Nephron progenitor cell (in vitro differentiated cells): ENCODE data around the gene SLC35C1.
"Not testable (repeated sequence)": the region's sequence is repeated elsewhere in the genome, so short reads cannot be mapped to it uniquely, and the experiment has no call there.

Source experiments
- DNase-seq: peaks from one replicate; pipeline ENCODE4 v3.0.0; 2021
- H3K27ac Mint-ChIP-seq: 2 replicates; pipeline ENCODE4 v1.8.0; 2021; ENCODE audit warnings: mild to moderate bottlenecking, moderate library complexity, mixed read lengths
- H3K27me3 Mint-ChIP-seq: 2 replicates; pipeline ENCODE4 v1.8.0; 2021; ENCODE audit warnings: mild to moderate bottlenecking, low read depth, mixed read lengths; ENCODE audit not compliant: poor library complexity
- H3K36me3 Mint-ChIP-seq: 2 replicates; pipeline ENCODE4 v1.8.0; 2021; ENCODE audit warnings: low read depth, mixed read lengths
- H3K4me1 Mint-ChIP-seq: 2 replicates; pipeline ENCODE4 v1.8.0; 2021; ENCODE audit warnings: mixed read lengths
- H3K4me3 Mint-ChIP-seq: 2 replicates; pipeline ENCODE4 v1.8.0; 2021; ENCODE audit warnings: mild to moderate bottlenecking, moderate library complexity, mixed read lengths
- H3K9me3 Mint-ChIP-seq: 2 replicates; pipeline ENCODE4 v1.8.0; 2021; ENCODE audit warnings: mild to moderate bottlenecking, moderate library complexity, mixed read lengths
- TF ChIP-seq, protein P1 (sequence below): fragments of 200-600 bp; sonication (generic); IDR thresholded peaks from 2 replicates; pipeline ENCODE4 v1.5.0; 2021; ENCODE audit warnings: antibody characterized with exemption

SLC35C1 gene

GRCh38 chr11:45818961-45819605, 14.1 kb downstream of the SLC35C1 start:
- peaks cover 15% of the 10 kb centered on the region for H3K4me1 Mint-ChIP-seq
- no peaks in the 10 kb centered on the region for H3K36me3 Mint-ChIP-seq
- no peak overlapping the region for H3K27ac Mint-ChIP-seq
- no peak for DNase-seq
- no peaks in the 10 kb centered on the region for H3K9me3 Mint-ChIP-seq
- no peaks in the 10 kb centered on the region for H3K27me3 Mint-ChIP-seq
- TF ChIP-seq, protein P1, sequence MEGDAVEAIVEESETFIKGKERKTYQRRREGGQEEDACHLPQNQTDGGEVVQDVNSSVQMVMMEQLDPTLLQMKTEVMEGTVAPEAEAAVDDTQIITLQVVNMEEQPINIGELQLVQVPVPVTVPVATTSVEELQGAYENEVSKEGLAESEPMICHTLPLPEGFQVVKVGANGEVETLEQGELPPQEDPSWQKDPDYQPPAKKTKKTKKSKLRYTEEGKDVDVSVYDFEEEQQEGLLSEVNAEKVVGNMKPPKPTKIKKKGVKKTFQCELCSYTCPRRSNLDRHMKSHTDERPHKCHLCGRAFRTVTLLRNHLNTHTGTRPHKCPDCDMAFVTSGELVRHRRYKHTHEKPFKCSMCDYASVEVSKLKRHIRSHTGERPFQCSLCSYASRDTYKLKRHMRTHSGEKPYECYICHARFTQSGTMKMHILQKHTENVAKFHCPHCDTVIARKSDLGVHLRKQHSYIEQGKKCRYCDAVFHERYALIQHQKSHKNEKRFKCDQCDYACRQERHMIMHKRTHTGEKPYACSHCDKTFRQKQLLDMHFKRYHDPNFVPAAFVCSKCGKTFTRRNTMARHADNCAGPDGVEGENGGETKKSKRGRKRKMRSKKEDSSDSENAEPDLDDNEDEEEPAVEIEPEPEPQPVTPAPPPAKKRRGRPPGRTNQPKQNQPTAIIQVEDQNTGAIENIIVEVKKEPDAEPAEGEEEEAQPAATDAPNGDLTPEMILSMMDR, result no peak
- H3K4me3 Mint-ChIP-seq, result no peak overlapping the region

GRCh38 chr11:45820211-45820857, 15.4 kb downstream of the SLC35C1 start:
- no peak overlapping the region for H3K27ac Mint-ChIP-seq
- TF ChIP-seq, protein P1, result no peak
- no peaks in the 10 kb centered on the region for H3K9me3 Mint-ChIP-seq
- H3K36me3 Mint-ChIP-seq, result no peaks in the 10 kb centered on the region
- no peak overlapping the region for H3K4me3 Mint-ChIP-seq
- peaks cover 2% of the 10 kb centered on the region for H3K27me3 Mint-ChIP-seq
- H3K4me1 Mint-ChIP-seq, result peaks cover 20% of the 10 kb centered on the region
- no peak for DNase-seq

DNA sequence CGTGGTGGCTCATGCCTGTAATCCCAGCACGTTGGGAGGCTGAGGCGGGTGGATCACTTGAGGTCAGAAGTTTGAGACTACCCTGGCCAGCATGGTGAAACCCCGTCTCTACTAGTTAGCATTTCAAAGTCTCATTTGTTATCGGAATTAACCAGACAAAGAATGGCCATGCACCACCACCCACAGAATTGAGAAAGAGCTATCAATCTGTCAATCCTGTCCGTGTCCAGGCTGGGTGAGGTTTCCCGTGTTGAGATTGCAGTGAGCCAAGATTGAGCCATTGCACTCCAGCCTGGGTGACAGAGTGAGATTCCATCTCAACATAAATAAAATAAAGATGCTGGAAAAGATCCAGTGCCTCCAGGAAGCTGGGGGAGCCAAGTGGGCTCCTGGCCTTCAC, 21.5 kb downstream of the SLC35C1 start:
- not testable (repeated sequence) for H3K27ac Mint-ChIP-seq, H3K9me3 Mint-ChIP-seq, DNase-seq, H3K4me3 Mint-ChIP-seq, H3K36me3 Mint-ChIP-seq
- peaks cover 19% of the 10 kb centered on the region for H3K4me1 Mint-ChIP-seq
- H3K27me3 Mint-ChIP-seq, result peaks cover 40% of the 10 kb centered on the region

DNA sequence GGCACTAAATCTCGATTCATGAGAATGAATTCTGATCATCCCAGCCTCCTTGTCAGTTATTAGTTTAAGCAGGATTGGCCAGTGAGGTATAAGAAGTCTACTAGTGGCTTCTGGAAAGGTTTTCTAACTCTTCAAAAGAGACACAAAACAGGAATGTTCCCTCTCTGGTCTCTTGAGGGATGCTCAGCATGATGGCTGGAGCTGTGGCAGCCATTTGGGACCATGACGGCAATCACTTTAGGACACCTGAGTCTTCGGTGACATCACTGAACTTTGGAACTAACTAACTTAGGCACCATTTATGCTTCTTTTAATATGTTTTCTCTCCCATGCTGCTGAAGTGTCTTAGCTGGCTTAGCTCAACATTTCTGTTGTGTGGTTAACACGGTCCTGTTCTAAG, 22.2 kb downstream of the SLC35C1 start:
- peaks cover 4% of the 10 kb centered on the region for H3K9me3 Mint-ChIP-seq
- TF ChIP-seq, protein P1, result no peak
- peaks cover 42% of the 10 kb centered on the region for H3K27me3 Mint-ChIP-seq
- H3K36me3 Mint-ChIP-seq, result no peaks in the 10 kb centered on the region
- H3K4me1 Mint-ChIP-seq, result peaks cover 19% of the 10 kb centered on the region
- no peak for DNase-seq
- no peak overlapping the region for H3K27ac Mint-ChIP-seq
- no peak overlapping the region for H3K4me3 Mint-ChIP-seq

- peaks cover 42% of the 10 kb centered on the region for H3K27me3 Mint-ChIP-seq
- H3K9me3 Mint-ChIP-seq, result peaks cover 4% of the 10 kb centered on the region
- peaks cover 8% of the 10 kb centered on the region for H3K4me1 Mint-ChIP-seq
- no peak overlapping the region for H3K4me3 Mint-ChIP-seq
- DNase-seq, result no peak
- TF ChIP-seq, protein P1, result no peak
- H3K36me3 Mint-ChIP-seq, result no peaks in the 10 kb centered on the region
- H3K27ac Mint-ChIP-seq, result no peak overlapping the region
These were observed 24.0 kb downstream of the SLC35C1 start for GRCh38 chr11:45828996-45829395.

DNA sequence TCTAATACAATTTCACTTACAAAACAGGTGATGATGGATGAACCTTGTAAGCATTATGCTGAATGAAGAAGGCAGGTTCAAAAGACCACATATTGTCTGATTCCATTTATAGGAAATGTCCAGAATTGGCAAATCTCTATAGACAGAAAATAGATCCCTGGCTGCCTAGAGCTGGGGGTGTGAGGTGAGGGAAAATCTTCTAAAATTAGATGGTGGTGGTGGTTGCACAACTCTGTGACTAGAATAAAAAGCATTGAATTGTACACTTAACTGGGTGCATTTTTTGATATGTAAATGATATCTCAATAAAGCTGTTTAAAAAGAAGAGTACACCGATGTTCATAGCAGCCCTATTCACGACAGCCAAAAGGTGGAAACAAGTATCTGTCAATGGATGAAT, 25.6 kb downstream of the SLC35C1 start:
- Mint-ChIP-seq H3K9me3 (peaks cover 4% of the 10 kb centered on the region), H3K27ac (no peak overlapping the region), H3K36me3 (no peaks in the 10 kb centered on the region), H3K4me3 (no peak overlapping the region), H3K27me3 (peaks cover 44% of the 10 kb centered on the region), H3K4me1 (peaks cover under 1% of the 10 kb centered on the region)
- TF ChIP-seq, protein P1, result no peak
- no peak for DNase-seq
